Putamen (tissue), 1 donor: ENCODE data around the gene PYDC2.

ENCODE experiments used
- DNase-seq: peaks from one replicate; pipeline ENCODE4 v3.0.0-alpha.2; 2016; ENCODE audit warnings: low spot score

The PYDC2 gene

DNA sequence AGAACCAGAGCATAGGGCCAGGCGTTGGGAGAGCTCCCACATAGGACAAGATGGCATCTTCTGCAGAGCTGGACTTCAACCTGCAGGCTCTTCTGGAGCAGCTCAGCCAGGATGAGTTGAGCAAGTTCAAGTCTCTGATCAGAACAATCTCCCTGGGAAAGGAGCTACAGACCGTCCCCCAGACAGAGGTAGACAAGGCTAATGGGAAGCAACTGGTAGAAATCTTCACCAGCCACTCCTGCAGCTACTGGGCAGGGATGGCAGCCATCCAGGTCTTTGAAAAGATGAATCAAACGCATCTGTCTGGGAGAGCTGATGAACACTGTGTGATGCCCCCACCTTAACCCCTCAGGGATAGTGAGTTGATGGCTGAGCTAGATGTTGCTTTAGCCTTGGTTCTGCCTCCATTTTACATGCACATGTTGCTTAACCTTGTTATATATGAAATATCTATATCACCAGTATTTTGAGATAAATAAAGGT is at the start of gene PYDC2:
TSS of gene PYDC2 (plus strand) at position 51 of the 483 bp plus-strand sequence. CDS start at position 51, 0 bp downstream.
- no peak for DNase-seq

DNA sequence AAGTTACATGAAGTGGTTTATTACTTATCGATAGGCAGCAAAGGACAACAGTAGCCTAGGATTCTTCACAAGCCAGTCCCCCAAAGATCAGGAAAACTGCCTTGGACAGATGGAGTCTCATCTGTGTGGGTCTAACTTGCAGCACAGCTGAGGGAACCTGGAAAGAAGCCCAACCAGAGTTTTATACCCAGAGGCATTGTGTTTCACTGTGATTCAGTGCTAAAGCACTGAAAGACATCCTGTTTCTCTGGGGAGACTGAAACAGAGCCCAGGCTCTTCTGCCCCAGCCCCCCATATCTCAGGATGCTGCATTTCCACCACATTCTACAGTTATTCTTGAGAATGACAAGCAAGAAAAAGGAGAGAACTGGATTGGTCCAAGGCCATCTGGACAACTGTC is 48.2 kb upstream of the PYDC2 start:
- no peak for DNase-seq

DNA sequence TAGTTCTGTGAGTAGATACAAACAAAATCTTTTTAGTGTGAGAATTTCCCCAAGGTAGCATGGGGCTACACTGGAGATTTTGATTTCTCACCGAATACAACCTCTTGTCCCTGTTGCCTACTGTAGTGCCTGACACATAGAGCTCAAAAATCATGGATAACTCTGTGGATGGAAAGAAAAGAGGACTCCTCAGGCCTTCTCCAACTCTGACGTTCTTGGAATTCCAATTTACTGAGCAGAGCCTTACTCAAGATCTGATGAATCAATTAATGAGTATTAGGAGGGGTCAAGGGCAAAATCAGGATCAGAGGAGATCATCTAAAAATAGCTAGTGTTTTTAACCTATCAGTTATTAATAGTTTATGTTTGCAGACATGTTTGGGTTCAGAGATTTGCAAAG is 46.7 kb upstream of the PYDC2 start:
- DNase-seq = no peak

DNA sequence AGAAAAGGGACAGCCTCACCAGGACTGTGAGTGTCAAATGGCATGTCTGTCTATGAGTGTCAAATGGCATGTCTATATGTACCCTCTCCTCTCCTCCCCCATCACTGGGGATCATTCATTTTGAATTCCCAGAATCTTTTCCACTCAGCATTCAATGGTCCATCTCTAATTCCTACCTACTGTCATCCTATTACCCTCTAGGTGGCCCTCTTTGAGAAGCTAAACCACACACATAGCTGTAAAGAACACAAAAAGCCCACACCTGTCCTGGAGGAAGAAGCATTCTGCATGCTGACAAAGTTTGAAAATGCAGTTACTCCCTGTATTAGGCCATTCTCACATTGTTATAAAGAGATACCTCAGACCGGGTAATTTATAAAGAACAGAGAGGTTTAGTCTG is 46.2 kb upstream of the PYDC2 start:
- no peak for DNase-seq

DNA sequence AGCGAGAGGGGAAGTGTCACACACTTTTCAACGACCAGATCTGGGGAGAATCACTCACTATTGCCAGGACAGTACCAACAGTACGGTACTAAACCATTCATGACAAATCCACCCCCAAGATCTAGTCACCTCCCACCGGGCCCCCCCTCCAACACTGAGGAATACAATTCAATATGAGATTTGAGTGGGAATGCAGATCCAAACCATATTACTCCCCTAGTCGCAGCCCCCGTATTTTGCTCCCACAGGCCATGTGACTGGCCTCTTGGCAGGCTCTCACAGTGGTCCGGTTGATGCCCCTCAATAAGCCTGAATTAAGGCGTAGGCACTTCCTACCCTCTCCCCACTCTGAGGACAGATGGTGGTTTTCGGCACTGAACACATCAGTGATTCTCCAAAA is 45.4 kb upstream of the PYDC2 start:
- no peak for DNase-seq

DNA sequence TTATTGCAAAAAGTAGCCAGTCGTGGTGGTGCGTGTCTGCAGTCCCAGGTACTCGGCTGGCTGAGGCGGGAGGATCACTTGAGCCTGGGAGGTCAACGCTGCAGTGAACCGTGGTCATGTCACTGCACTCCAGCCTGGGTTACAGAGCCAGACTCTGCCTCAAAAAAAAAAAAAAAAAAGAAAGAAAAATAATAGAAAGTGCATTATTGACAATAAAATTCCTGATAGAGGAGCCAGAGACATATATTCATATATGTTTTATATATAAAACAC is 43.6 kb upstream of the PYDC2 start:
- DNase-seq = no peak

DNA sequence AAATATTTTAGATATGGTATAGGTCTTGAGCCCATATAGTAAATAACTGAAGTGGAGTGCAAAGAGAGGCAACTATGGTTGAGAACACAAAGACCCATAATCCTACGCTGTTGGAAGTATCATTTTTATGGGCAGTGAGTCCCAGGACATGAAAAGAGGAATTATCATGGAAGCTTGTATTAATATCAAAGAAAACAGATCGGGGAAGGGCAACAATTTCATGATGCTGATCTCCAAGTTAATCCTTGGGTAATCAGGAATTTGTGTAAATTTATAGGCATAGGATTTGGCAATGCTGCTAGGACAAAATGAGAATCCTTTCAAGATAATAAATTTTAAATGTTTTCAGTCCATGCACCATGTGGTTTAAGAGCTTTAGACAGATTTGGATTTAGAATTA is 40.2 kb upstream of the PYDC2 start:
- DNase-seq = no peak

DNA sequence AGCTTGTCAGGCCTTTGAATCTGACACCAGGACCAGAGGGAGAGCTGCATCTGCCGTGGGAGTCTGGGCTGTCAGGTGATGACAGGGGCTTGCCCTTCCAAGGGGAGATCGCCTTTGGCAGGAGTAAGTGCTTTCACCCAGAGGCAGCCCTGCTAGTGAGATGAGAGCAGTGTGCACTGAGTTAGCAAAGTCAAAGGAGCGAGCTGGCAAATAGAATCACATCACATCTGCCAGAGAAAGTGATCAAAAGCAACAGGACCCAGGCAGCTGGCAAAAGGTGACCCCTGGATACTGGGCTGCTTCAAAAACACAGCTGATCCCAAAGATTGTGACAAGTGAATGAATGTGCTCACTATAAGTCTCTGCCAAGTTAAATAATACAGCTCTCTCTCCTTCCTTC is 36.1 kb upstream of the PYDC2 start:
- no peak for DNase-seq

DNA sequence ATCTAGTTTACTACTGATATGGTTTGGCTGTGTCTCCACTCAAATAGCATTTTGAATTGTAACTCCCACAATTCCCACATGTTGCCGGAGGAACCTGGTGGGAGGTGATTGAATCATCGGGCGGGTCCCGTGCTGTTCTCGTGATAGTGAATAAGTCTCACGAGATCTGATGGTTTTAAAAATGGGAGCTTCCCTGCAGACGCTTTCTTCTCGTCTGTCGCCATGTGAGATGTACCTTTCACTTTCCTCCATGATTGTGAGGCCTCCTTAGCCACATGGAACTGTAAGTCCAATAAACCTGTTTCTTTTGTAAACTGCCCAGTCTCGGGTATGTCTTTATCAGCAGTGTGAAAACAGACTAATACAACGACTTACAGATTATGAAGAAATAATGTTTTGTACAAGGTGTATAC is 35.6 kb upstream of the PYDC2 start:
- no peak for DNase-seq

DNA sequence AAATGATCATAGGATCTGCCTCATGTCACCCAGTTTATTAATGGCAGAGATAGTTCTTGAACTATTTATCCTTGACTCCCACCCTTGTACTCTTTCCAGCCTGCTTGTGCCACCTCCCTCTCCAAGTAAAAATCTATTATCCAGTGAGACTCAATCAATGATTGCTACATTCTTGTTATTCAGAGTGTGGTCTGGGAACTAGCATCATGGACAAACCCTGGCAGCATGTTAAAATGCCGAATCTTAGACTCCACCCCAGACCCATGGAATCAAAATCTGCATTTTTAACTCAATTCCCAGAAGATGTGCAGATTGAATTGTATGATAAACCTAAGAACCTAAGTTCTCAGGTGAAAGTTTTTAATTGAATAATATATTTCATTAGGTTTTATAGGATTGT is 34.7 kb upstream of the PYDC2 start:
- no peak for DNase-seq

DNA sequence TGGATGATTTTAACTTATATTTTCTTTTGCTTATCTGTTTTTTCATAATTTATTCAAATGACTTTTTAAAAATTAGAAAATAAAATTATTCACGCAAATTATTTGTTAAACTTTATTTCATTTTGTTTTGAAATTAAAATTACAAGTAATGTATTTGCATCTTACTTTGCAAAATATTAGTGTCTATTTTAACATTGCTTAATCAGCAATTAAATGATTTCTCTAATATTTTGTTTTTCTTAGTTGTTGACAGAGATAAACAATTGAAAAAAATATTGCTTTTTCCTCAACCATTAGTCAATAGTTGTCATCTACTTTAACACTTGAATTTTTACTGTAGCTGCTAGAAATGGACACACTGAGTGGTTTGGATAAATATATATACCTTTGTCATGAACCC is 32.8 kb upstream of the PYDC2 start:
- no peak for DNase-seq

DNA sequence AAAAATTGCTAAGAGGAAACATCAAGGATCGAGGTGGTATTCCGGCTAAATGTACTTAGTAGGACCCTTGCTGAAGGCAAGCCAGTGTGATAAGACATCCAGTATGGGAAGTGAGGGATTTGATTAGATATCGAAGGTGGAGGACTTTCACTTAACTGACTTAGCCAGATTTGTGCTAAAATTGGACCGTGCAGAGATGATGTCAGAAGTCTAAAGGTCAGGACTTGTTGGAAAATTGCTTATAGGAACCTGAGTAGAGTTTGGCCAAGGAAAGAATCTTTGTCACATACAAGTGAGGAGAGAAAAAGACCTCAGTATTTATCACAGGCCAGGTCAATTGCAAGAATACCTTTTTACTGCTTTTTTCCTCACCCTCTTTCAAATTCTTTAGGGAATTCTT is 30.9 kb upstream of the PYDC2 start:
- DNase-seq = no peak

DNA sequence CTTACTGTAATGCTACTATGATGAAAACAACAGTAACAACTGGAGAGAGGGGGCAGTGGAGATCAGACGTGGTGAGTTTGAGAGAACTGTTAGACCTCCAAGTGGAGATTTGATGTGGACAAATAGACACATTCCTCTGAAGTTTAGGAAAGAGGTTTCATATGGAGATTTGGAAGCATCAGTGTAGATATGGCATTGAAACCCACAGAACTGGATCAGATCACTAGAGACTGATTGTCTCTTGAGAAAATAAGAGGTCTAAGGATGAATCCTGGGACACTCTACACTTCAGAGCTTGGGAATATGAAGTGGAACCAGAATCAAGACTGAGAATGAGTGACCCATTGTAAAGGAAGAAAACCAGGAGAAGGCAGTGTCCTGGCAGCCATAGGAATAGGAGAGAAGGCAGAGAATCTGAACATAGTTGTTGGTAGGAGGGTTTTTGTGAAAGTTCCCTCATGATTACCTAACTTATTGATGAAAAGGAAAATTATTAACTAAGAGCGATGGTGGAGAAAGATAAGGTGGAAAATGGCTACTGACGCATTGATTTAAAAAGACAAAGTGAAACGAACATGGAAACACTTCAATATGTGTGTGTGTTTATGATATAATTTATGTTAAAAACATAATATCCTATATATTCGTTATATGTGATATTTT is 29.7 kb upstream of the PYDC2 start:
- DNase-seq = no peak

DNA sequence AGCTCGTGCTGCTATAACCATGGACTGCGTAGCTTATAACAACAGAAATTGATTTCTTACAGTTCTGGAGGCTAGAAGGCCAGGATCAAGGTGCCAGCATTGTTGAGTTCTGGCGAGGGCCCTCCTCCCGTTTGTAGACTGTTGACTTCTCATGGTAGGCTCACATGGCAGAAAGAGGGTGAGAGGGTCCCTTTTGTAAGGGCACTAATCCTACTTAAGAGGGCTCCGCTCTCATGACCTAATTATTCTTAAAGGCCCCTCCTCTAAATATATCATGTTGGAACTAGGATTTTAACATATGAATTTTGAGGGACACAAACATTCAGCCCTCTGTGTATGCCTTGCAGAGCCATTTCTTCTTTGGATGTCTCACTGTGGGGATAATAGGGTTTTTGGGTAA is 28.8 kb upstream of the PYDC2 start:
- no peak for DNase-seq

DNA sequence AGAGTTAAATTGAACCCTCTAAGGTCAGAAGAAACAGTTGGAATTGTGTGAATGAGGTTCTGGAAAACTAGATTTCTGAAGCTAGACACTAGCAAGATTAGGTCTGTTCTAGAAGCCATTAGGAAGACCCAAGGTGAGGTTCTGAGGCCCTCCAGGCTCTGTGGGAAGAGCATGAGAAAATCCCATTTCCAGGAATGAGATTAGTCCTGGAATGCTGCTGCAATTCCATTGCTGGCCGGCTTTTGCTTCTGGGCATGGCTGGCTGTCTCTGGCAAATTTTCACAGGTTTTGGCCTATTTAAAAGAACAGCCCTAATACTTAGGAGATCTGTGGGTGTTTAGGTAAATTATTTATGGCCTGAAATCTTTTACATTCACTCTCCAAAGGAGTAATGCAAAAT is 26.9 kb upstream of the PYDC2 start:
- DNase-seq = no peak

DNA sequence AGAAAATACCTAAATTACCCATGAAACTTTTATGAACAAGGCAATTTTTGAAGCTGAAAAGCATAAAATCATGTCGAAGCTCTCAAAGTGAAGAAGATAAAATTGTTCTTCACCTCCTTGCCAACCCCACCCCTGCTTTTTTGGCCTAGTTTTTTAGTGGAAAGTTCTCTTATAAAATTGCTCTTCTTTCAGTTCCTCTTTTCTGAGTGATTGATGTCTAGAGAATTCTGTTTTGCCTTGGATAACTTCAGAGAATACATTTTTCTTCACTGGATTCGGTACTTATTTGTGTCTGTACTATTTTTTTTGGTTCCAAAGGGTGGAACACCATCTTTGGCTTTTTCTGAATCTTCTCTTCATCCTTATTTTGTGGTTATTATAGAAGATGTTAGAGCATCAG is 25.0 kb upstream of the PYDC2 start:
- peak; percentile 48 for DNase-seq

DNA sequence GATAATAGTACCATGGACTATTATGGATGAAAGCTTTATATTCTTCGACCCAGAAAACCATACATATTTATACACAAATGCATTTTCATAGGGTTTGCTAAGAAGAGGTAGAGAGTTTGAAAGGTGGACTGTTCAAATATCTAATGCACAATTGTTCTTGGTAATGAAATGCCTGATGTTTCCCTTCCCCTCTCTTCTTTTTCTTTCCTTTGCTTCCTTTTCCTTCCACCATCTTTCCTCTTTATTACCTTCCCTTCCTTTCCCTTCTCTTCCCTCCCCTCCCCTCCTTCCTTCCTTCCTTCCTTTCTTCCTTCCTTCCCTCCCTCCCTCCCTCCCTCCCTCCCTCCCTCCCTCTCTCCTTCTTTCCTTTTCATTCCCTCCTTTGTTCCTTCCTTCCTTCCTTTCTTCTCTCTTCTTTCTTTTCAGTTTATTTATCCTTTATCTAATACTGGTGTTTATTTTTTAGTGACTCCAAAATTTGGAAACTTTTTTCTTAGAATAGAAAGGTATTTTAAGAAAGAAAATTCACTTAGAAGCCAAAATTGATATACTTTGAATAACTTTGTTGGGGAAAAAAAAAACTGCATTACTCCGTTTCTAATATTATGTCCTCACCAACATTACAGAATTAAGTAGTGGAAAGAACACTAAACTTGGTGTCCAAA is 22.7 kb upstream of the PYDC2 start:
- no peak for DNase-seq

DNA sequence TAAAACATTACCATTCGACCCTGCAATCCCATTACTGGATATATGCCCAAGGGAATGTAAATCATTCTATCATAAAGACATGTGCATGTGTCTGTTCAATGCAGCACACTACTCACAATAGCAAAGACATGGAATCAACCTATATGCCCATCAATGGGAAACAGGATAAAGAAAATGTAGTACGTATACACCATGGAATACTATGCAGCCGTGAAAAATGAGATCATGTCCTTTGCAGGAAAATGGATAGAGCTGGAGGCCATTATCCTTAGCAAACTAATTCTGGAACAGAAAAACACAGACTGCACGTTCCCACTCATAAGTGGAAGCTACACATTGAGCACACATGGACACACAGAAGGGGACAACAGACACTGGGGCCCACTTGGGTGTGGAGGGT is 20.4 kb upstream of the PYDC2 start:
- DNase-seq = no peak

DNA sequence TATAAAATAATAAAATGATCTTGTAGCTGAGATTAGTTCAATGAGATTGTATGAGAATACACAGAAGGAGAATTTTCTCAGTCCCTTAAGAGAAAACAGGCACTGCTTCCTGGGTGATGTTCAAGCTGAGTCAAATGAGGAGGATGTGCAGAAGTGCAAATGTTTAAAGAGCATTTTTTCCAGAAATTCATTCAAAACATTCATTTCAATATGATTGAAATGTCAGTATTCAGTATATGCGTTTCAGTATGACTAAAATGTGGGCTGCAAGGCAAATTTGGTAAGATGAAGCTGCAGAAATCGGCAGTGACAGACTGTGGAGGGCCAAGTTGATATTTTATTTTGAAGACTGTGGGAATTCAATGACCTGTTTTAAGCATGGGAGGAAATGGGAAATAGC is 19.3 kb upstream of the PYDC2 start:
- DNase-seq = peak; percentile 47

DNA sequence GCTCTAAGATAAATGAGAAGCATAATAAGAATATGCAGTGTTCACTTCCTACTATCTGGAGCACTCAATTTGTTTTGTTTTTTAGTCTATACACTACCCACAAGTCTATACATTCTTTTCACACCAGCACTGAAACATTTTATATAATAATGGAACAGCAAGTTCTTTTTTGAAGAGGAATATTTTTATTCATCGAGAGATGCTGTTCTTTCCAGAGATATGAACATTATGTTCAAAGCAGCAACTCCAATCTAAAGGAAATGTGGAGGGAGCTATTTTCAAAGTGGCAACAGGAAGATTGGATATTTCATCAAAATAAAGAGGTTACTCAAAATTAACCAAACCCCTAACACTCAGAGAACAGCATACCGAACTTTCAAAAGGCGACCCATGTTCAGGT is 16.4 kb upstream of the PYDC2 start:
- no peak for DNase-seq

DNA sequence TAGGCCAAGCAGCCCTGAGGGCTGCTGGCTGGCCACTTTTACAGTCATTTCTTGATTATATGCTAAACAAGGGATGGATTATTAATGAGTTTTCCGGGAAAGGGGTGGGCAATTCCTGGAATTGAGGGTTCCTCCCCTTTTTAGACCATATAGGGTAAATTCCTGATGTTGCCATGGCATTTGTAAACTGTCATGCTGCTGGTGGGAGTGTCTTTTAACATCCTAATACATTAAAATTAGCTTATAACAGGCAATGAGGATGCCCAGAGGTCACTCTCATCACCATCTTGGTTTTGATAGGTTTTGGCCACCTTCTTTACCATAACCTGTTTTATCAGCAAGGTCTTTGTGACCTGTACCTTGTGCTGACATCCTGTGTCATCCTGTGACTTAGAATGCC is 11.7 kb upstream of the PYDC2 start:
- no peak for DNase-seq

DNA sequence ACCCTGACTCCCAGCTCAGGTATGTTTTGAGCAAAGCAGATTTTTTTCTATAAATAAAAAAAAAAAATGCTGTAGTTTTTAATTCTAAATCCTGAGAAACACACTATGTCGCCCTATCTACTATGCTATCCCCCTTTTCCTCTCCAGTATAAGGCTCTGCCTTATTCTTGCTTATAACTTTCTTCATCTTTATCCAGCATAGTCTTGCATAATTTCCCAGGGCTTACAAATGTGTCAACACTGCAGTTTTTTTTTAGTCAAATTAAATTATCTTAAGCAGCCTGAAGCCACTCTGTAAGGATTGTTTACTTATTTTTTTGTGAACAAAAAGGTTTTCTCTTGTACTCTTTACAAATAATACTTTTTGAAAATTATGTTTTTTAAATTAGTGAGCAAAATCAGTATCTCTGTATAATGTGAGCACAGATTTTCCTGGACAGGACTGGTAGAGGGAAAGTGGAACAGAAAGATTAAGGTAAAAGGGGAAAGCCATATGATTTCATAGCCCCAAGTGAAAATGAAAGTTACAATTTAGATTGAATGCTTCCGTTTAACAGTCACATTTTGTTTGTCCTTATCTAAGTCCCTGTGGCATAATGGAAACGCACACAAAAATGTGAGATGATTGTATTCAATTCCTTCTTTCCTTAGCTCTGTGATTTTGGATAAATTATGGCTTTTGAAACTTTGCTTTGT is 5.6 kb upstream of the PYDC2 start:
- no peak for DNase-seq

DNA sequence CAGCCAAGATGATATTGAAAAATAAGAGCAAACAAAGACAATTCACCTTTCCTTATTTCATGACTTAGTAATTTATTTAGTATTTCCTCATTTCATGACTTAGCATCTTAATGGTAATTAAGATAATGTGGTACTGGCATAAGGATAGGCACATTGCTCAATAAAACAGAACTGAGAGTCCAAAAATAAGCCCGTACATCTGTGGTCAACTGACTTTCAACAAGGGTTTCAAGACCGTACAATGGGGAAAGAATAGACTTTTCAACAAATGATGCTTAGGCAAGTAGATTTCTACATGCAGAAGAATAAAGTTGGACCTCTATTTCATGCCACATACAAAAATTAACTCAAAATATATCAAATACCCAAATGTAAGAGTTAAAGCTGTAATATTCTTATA is 603 bp upstream of the PYDC2 start:
- no peak for DNase-seq

DNA sequence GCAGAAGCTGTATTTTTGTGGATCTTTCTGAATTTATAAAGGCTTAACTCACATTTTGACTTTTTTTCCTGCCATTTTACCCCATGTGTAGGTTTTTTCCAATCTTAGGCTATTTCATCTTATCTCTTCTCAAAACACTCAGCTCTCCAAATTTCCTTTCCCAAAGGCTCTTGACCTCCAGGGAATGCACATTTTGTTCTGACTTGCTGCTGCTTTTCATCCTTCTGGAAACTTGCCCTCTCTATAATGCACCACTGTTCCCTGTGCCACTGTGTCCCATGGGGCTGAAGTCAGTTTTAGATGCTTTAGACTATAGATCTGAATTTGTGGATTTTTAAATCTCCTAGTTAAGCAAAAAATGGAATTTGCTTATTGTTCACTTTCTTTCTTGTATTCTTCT is 9.1 kb downstream of the PYDC2 start:
- DNase-seq = no peak
